CD4-positive, alpha-beta T cell (primary cell): ENCODE measurements around the gene AOAH. TPM values are rescaled to one million over a fixed set of nuclear protein-coding genes. Genes with fewer than 3 reads are reported as not detected.
A peak's percentile ranks its signal among the peaks of the same experiment; 100 is the strongest.

ENCODE experiments used
- ATAC-seq: fragments of 200-7000 bp; cut with Tn5 transposase; one replicate; pipeline ENCODE4 v1.10.0; 2022; ENCODE audit warnings: mild to moderate bottlenecking; ENCODE audit not compliant: poor library complexity
- CTCF ChIA-PET: fragments of 350-600 bp; sonication (Branson Sonifier 250); formaldehyde crosslinking; loops from one replicate; lab custom pipeline; 2021; ENCODE audit warnings: antibody characterized with exemption, inconsistent platforms; lab: Charles Lee
- POLR2A ChIA-PET: fragments of 350-600 bp; sonication (Branson Sonifier 250); formaldehyde crosslinking; loops from one replicate; lab custom pipeline; 2021; ENCODE audit warnings: antibody characterized with exemption, inconsistent platforms; lab: Charles Lee
- DNase-seq, 14 experiments: peaks; one replicate each; pipeline ENCODE4 v3.0.0-alpha.2; 2013 to 2020; ENCODE audit warnings: mixed read lengths in 2 of 14
- H3K27ac ChIP-seq, 2 donors: one replicate each; pipeline versions ENCODE4 v1.5.1 to v1.7.0; 2013; ENCODE audit warnings: low read length in 2 of 2, low read depth in 1 of 2, mild to moderate bottlenecking in 1 of 2
- H3K27me3 ChIP-seq, 2 experiments: 1 replicate in 1 of 2; 2 replicates in 1 of 2; pipeline versions ENCODE4 v1.6.1 to v1.7.0; 2013; ENCODE audit warnings: low read length in 2 of 2, control low read depth in 1 of 2, mild to moderate bottlenecking in 1 of 2, moderate library complexity in 1 of 2; ENCODE audit not compliant: insufficient read depth in 2 of 2, control insufficient read depth in 1 of 2
- H3K36me3 ChIP-seq: one replicate; pipeline ENCODE4 v1.6.1; 2013; ENCODE audit warnings: low read length, control low read depth; ENCODE audit not compliant: insufficient read depth
- H3K4me1 ChIP-seq: one replicate; pipeline ENCODE4 v1.6.1; 2013; ENCODE audit warnings: low read length, control low read depth; ENCODE audit not compliant: insufficient read depth
- H3K4me3 ChIP-seq: one replicate; pipeline ENCODE4 v1.5.1; 2013; ENCODE audit warnings: mild to moderate bottlenecking, low read length, moderate library complexity
- H3K9me3 ChIP-seq, 2 experiments: 1 replicate in 1 of 2; 2 replicates in 1 of 2; pipeline versions ENCODE4 v1.6.1 to v1.7.0; 2013; ENCODE audit warnings: low read length in 2 of 2, mild to moderate bottlenecking in 2 of 2, control low read depth in 1 of 2, moderate library complexity in 1 of 2; ENCODE audit not compliant: control insufficient read depth in 1 of 2, insufficient read depth in 1 of 2
- H3K27ac Mint-ChIP-seq: one replicate; pipeline ENCODE4 v1.8.0; 2020; ENCODE audit warnings: mixed read lengths
- H3K27me3 Mint-ChIP-seq: one replicate; pipeline ENCODE4 v1.8.0; 2021; ENCODE audit warnings: mixed read lengths
- H3K36me3 Mint-ChIP-seq: one replicate; pipeline ENCODE4 v1.8.0; 2021; ENCODE audit warnings: low read depth, mixed read lengths
- H3K4me1 Mint-ChIP-seq: one replicate; pipeline ENCODE4 v1.8.0; 2021; ENCODE audit warnings: low read depth, mixed read lengths
- H3K4me3 Mint-ChIP-seq: one replicate; pipeline ENCODE4 v1.8.0; 2020; ENCODE audit warnings: mild to moderate bottlenecking, mixed read lengths
- H3K9me3 Mint-ChIP-seq: one replicate; pipeline ENCODE4 v1.8.0; 2020; ENCODE audit warnings: mixed read lengths
- CTCF ChIP-seq: fragments of 200-600 bp; IDR thresholded peaks from one replicate; pipeline ENCODE4 v1.8.0; 2022; ENCODE audit warnings: antibody characterized with exemption, mild to moderate bottlenecking
- intact Hi-C, 2 experiments: fragments of 100-400 bp; cut with DNase I in 1 of 2; cut with micrococcal nuclease in 1 of 2; formaldehyde crosslinking; loops; one replicate each; pipeline versions ENCODE4 v1.15.1 to v1.9.0; 2023 to 2025; cut with DNase I, micrococcal nuclease
- total RNA-seq, 174 experiments: library from RNA in 2 of 174; stranded (reverse) in 2 of 174; gene quantifications; one replicate each; pipeline ENCODE4 v1.2.3 and lab custom pipeline; 2021 to 2026

Gene AOAH
- total RNA-seq, 2 experiments from 2014 or later = 27.5 to 30.3 TPM

- H3K4me3 ChIP-seq = no peak overlapping the region
- DNase-seq (no peak), ATAC-seq (no peak)
- ChIA-PET CTCF (no interaction called here), POLR2A (interaction anchor here (1.0 kb wide), 1 partner anchor 12 kb away, joined by 4 read pairs; no protein-coding TSS in a partner anchor)
- no peaks in the 10 kb centered on the region for H3K9me3 Mint-ChIP-seq
- H3K36me3 ChIP-seq = no peaks in the 10 kb centered on the region
- H3K36me3 Mint-ChIP-seq = peaks cover 12% of the 10 kb centered on the region
- no peaks in the 10 kb centered on the region for H3K27me3 ChIP-seq
- H3K4me1 Mint-ChIP-seq = peaks cover 56% of the 10 kb centered on the region
- peaks cover 15% of the 10 kb centered on the region for H3K4me1 ChIP-seq
- H3K4me3 Mint-ChIP-seq = no peak overlapping the region
- H3K27ac Mint-ChIP-seq = peak overlapping the region; percentile 78
- TF ChIP-seq CTCF = no peak
- intact Hi-C loops = no loop called here
- H3K9me3 ChIP-seq = no peaks in the 10 kb centered on the region
- no peak overlapping the region for H3K27ac ChIP-seq
- no peaks in the 10 kb centered on the region for H3K27me3 Mint-ChIP-seq
These were observed 33.6 kb downstream of the AOAH start for GRCh38 chr7:36690514-36691187.

GRCh38 chr7:36690041-36690440, 34.3 kb downstream of the AOAH start:
- H3K4me1 Mint-ChIP-seq = peaks cover 59% of the 10 kb centered on the region
- intact Hi-C loops = no loop called here
- H3K27me3 Mint-ChIP-seq = no peaks in the 10 kb centered on the region
- peaks cover 18% of the 10 kb centered on the region for H3K36me3 Mint-ChIP-seq
- Histone ChIP-seq H3K27ac (no peak overlapping the region), H3K4me3 (no peak overlapping the region), H3K4me1 (peaks cover 15% of the 10 kb centered on the region), H3K27me3 (no peaks in the 10 kb centered on the region), H3K9me3 (no peaks in the 10 kb centered on the region), H3K36me3 (no peaks in the 10 kb centered on the region)
- H3K9me3 Mint-ChIP-seq = no peaks in the 10 kb centered on the region
- ChIA-PET POLR2A (interaction anchor here (1.0 kb wide), 1 partner anchor 12 kb away, joined by 4 read pairs; no protein-coding TSS in a partner anchor), CTCF (no interaction called here)
- TF ChIP-seq CTCF = no peak
- peak overlapping the region; percentile 78 for H3K27ac Mint-ChIP-seq
- no peak for DNase-seq
- no peak overlapping the region for H3K4me3 Mint-ChIP-seq
- ATAC-seq = no peak

GRCh38 chr7:36686499-36686898, 37.8 kb downstream of the AOAH start:
- Histone ChIP-seq H3K27ac (no peak overlapping the region), H3K36me3 (no peaks in the 10 kb centered on the region), H3K4me3 (no peak overlapping the region), H3K27me3 (no peaks in the 10 kb centered on the region), H3K9me3 (no peaks in the 10 kb centered on the region), H3K4me1 (peaks cover 7% of the 10 kb centered on the region)
- no peaks in the 10 kb centered on the region for H3K9me3 Mint-ChIP-seq
- no peak overlapping the region for H3K4me3 Mint-ChIP-seq
- H3K36me3 Mint-ChIP-seq = peaks cover 32% of the 10 kb centered on the region
- H3K27ac Mint-ChIP-seq = no peak overlapping the region
- ATAC-seq = peak; percentile 73
- peak in 7 of 14 experiments; percentile 12 to 64 (median 31) for DNase-seq
- H3K4me1 Mint-ChIP-seq = peaks cover 60% of the 10 kb centered on the region
- POLR2A ChIA-PET = no interaction called here
- intact Hi-C loops = loop anchor here in 1 of 2 experiments (5.0 kb wide), 1 partner anchor 36 kb away; the partner anchor contains the start of gene AOAH
- CTCF ChIA-PET = interaction anchor here (1.4 kb wide), 1 partner anchor 15 kb away, joined by 9 read pairs; no protein-coding TSS in a partner anchor
- TF ChIP-seq CTCF = no peak
- H3K27me3 Mint-ChIP-seq = no peaks in the 10 kb centered on the region
